Measurements from ENCODE around the gene NCKAP5.

GRCh38 chr2:133589456-133589855 lies 21.2 kb upstream of the NCKAP5 start:
- no peak for TF ChIP-seq FOXP2 (optimal IDR thresholded peaks at IDR 0.05; ENCODE audit: borderline replicate concordance, extremely low read depth, extremely low read length, insufficient read depth)
- TF ChIP-seq POLR2AphosphoS5 (IDR thresholded peaks at IDR 0.05; ENCODE audit: low read depth, low read length) = no peak
- TF ChIP-seq REST (IDR thresholded peaks at IDR 0.05; ENCODE audit: insufficient read depth in 1 of 2, low read depth in 2 of 2, low read length in 2 of 2) = no peak

All from PFSK-1 (cell line).